GM12878 (cell line): ENCODE data around the gene TBCK. TPM values are rescaled to one million over a fixed set of nuclear protein-coding genes. Genes with fewer than 3 reads are reported as not detected.

Source experiments
- ATAC-seq: fragments of 200-7000 bp; cut with Tn5 transposase; 3 replicates; pipeline ENCODE4 v1.9.1; 2020; ENCODE audit warnings: mild to moderate bottlenecking, moderate library complexity
- BruUV-seq: library from RNA; stranded (reverse); fragments of 400-500 nt; replicated peaks from 2 replicates; lab custom pipeline; 2021; lab: Mats Ljungman, UMichigan
- CTCF ChIA-PET: fragments of 300-600 bp; sonication (Branson Sonifier 250); formaldehyde crosslinking; extraction: SDS; loops from one replicate; lab custom pipeline; 2021; ENCODE audit warnings: inconsistent platforms; lab: Yijun Ruan, JAX
- POLR2A ChIA-PET: fragments of 350-600 bp; formaldehyde crosslinking; extraction: SDS; loops from one replicate; lab custom pipeline; 2021; ENCODE audit warnings: inconsistent platforms; lab: Charles Lee
- RAD21 ChIA-PET: fragments of 300-600 bp; sonication (Branson Sonifier 250); formaldehyde crosslinking; loops from one replicate; lab custom pipeline; 2023; ENCODE audit warnings: antibody characterized with exemption; ENCODE audit not compliant: unreplicated experiment; lab: Charles Lee
- SMC1A ChIA-PET: fragments of 300-600 bp; sonication (Branson Sonifier 250); formaldehyde crosslinking; loops from one replicate; lab custom pipeline; 2023; ENCODE audit not compliant: unreplicated experiment, uncharacterized antibody; lab: Charles Lee
- DNase-seq: peaks from one replicate; pipeline ENCODE4 v3.0.0-alpha.2; 2011; ENCODE audit warnings: low read depth, low spot score
- FAIRE-seq: peaks from 3 replicates; lab custom pipeline; 2011; peaks lifted over from hg19 to GRCh38; lab: Jason Lieb, UNC
- H2AFZ ChIP-seq: 2 replicates; pipeline ENCODE4 v1.6.0; 2011; ENCODE audit warnings: low read depth, low read length, control low read depth; ENCODE audit not compliant: control insufficient read depth
- H3K27ac ChIP-seq: 2 replicates; pipeline ENCODE4 v1.5.1; 2011; ENCODE audit warnings: control low read depth; ENCODE audit not compliant: control insufficient read depth, insufficient read depth
- H3K27me3 ChIP-seq, 2 experiments: replicated peaks in 1 of 2; 2 replicates each; pipeline versions ENCODE4 v1.6.0 to v1.6.1; 2011; ENCODE audit warnings: low read length in 1 of 2; ENCODE audit not compliant: control insufficient read depth in 2 of 2, insufficient read depth in 2 of 2
- H3K36me3 ChIP-seq, 2 experiments: 2 replicates each; pipeline ENCODE4 v1.5.1; 2011; ENCODE audit warnings: low read length in 1 of 2; ENCODE audit not compliant: control insufficient read depth in 2 of 2, insufficient read depth in 2 of 2
- H3K4me1 ChIP-seq: 2 replicates; pipeline ENCODE4 v1.6.1; 2011; ENCODE audit warnings: mild to moderate bottlenecking, low read length, moderate library complexity, mixed read lengths; ENCODE audit not compliant: control insufficient read depth, insufficient read depth
- H3K4me2 ChIP-seq: 2 replicates; pipeline ENCODE4 v1.6.0; 2011; ENCODE audit warnings: control low read depth; ENCODE audit not compliant: control insufficient read depth, insufficient read depth
- H3K4me3 ChIP-seq: fragments of 200-600 bp; sonication (generic); 2 replicates; pipeline ENCODE4 v1.5.1; 2016
- H3K79me2 ChIP-seq: 2 replicates; pipeline ENCODE4 v1.6.0; 2011; ENCODE audit warnings: low read length; ENCODE audit not compliant: control insufficient read depth, insufficient read depth
- H3K9ac ChIP-seq: 2 replicates; pipeline ENCODE4 v1.8.0; 2011; ENCODE audit warnings: low read length, control low read depth, mixed read lengths; ENCODE audit not compliant: control insufficient read depth, insufficient read depth
- H3K9me3 ChIP-seq: replicated peaks from 3 replicates; pipeline ENCODE4 v1.5.1; 2011; ENCODE audit warnings: mild to moderate bottlenecking, low read length; ENCODE audit not compliant: control insufficient read depth, insufficient read depth
- H4K20me1 ChIP-seq: 2 replicates; pipeline ENCODE4 v1.6.0; 2011; ENCODE audit not compliant: control insufficient read depth, insufficient read depth
- BMI1 ChIP-seq: fragments of 450-650 bp; IDR thresholded peaks from 2 replicates; pipeline ENCODE4 v1.6.1; 2016; ENCODE audit warnings: mild to moderate bottlenecking, moderate library complexity, borderline replicate concordance
- CTCF ChIP-seq, 3 experiments: IDR thresholded peaks in 2 of 3; conservative IDR thresholded peaks in 1 of 3; 2 replicates each; pipeline ENCODE4 v1.5.1; 2011; ENCODE audit warnings: low read depth in 3 of 3, low read length in 3 of 3, mild to moderate bottlenecking in 3 of 3, control low read depth in 2 of 3, moderate library complexity in 2 of 3, inconsistent platforms in 1 of 3, mixed read lengths in 1 of 3; ENCODE audit not compliant: control insufficient read depth in 2 of 3, insufficient read depth in 1 of 3; ENCODE audit errors: extremely low read depth in 1 of 3
- IKZF2 ChIP-seq, 2 experiments: fragments of 450-650 bp; IDR thresholded peaks; 2 replicates each; pipeline ENCODE4 v1.6.1; 2017; ENCODE audit warnings: mild to moderate bottlenecking in 2 of 2, moderate library complexity in 2 of 2
- KAT2A ChIP-seq: conservative IDR thresholded peaks from 2 replicates; pipeline ENCODE4 v1.6.1; 2011; ENCODE audit warnings: low read depth, low read length; ENCODE audit not compliant: control insufficient read depth
- LARP7 ChIP-seq: fragments of 450-650 bp; IDR thresholded peaks from 2 replicates; pipeline ENCODE4 v1.6.1; 2017; ENCODE audit warnings: mild to moderate bottlenecking
- RAD21 ChIP-seq: IDR thresholded peaks from 2 replicates; pipeline ENCODE4 v1.6.1; 2011; ENCODE audit warnings: mild to moderate bottlenecking, low read depth, low read length, moderate library complexity; ENCODE audit not compliant: insufficient read depth
- SMC3 ChIP-seq: IDR thresholded peaks from 2 replicates; pipeline ENCODE4 v1.6.1; 2011; ENCODE audit warnings: low read length, improper control_type of control experiment, borderline replicate concordance
- in situ Hi-C: fragments of 300-500 bp; cut with MboI; formaldehyde crosslinking; loops from 9 replicates; pipeline ENCODE4 v1.14.3; 2018; ENCODE audit warnings: mixed read lengths
- intact Hi-C: fragments of 100-400 bp; cut with micrococcal nuclease; formaldehyde crosslinking; loops from one replicate; pipeline ENCODE4 v1.14.2; 2022; ENCODE audit not compliant: unreplicated experiment
- polyA plus RNA-seq, 11 experiments: library from polyadenylated mRNA; depleted of rRNA in 4 of 11; unstranded in 6 of 11; stranded (reverse) in 5 of 11; fragments of >200 nt; fragmentation: Nextera tagmentation in 4 of 11; fragmentation: Illumina TruSeq in 1 of 11; extraction: Ambion mirVana in 4 of 11; extraction: Trizol in 1 of 11; gene quantifications; 1 replicate in 1 of 11; 2 replicates in 10 of 11; pipeline versions ENCODE4 v1.2.1 to v1.2.3, GENCODE V29; 2011 to 2016; ENCODE audit warnings: inconsistent platforms in 2 of 11, missing spikeins in 2 of 11, low read depth in 1 of 11
- total RNA-seq, 4 experiments: library from RNA; depleted of rRNA in 3 of 4; stranded (reverse); fragments of >200 nt in 3 of 4; fragmentation: Illumina TruSeq in 1 of 4; extraction: Trizol in 1 of 4; gene quantifications; 2 replicates each; pipeline versions ENCODE4 v1.2.1 to v1.2.3, GENCODE V29; 2013 to 2021
- TF ChIP-seq, protein P1 (sequence below): fragments of 150-350 bp; IDR thresholded peaks from 2 replicates; pipeline ENCODE4 v1.6.1; 2014; ENCODE audit warnings: mild to moderate bottlenecking, low read depth, low read length

Gene TBCK
- total and polyA plus RNA-seq, 10 of the 15 experiments (the other 5 are each of a cell fraction or from before 2014, with no cell fraction given), result 4.1 to 30.3 (median 20.2) TPM

DNA sequence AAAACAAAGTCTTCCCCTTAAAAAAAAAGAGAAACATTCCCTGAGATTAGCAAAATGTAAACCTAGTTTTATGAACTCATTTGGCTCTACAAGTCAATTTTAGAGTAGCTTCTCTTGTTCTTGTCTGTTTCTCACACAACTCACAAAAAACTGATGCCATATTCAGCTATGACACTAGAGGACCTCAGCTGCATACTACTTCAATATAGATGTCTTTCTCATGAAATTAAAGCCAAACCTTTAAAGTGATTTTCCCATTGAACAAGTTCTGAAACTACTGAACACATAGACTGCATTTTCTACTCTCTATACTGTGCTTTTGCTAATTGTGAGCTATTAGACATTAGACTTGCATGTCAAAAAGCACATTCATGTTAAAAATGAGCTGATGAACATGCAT, 49.8 kb downstream of the TBCK start:
- ATAC-seq, result peak; percentile 70
- Histone ChIP-seq H3K4me1 (no peaks in the 10 kb centered on the region), H3K27me3 (no peaks in the 10 kb centered on the region), H3K4me2 (no peak overlapping the region), H3K27ac (no peak overlapping the region), H3K36me3 (no peaks in the 10 kb centered on the region), H4K20me1 (no peaks in the 10 kb centered on the region), H3K9ac (no peak overlapping the region), H3K9me3 (no peaks in the 10 kb centered on the region), H2AFZ (no peak overlapping the region), H3K79me2 (no peaks in the 10 kb centered on the region; the same call in 1 of the 2 replicates), H3K4me3 (no peak overlapping the region)
- in situ Hi-C loops, result loop anchor here (10.0 kb wide), 1 partner anchor 239 kb away; no protein-coding TSS in a partner anchor
- DNase-seq, result peak; percentile 7
- TF ChIP-seq SMC3, result peak; percentile 44; the same call in 1 of the 2 replicates
- peak; percentile 83 for TF ChIP-seq RAD21
- no peak for TF ChIP-seq KAT2A
- TF ChIP-seq CTCF (IDR thresholded peaks at IDR 0.05 in 2 of 3, conservative IDR thresholded peaks at IDR 0.05 in 1 of 3; ENCODE audit: control insufficient read depth in 2 of 3, extremely low read depth in 1 of 3, insufficient read depth in 1 of 3, low read depth in 3 of 3, low read length in 3 of 3), result peak; percentile 47 to 60 (median 59); a peak in 5 of 6 replicates
- TF ChIP-seq LARP7, result no peak
- TF ChIP-seq IKZF2 (IDR thresholded peaks at IDR 0.05), result no peak
- TF ChIP-seq, protein P1, sequence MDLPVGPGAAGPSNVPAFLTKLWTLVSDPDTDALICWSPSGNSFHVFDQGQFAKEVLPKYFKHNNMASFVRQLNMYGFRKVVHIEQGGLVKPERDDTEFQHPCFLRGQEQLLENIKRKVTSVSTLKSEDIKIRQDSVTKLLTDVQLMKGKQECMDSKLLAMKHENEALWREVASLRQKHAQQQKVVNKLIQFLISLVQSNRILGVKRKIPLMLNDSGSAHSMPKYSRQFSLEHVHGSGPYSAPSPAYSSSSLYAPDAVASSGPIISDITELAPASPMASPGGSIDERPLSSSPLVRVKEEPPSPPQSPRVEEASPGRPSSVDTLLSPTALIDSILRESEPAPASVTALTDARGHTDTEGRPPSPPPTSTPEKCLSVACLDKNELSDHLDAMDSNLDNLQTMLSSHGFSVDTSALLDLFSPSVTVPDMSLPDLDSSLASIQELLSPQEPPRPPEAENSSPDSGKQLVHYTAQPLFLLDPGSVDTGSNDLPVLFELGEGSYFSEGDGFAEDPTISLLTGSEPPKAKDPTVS, result no peak
- no peak for TF ChIP-seq BMI1
- ChIA-PET POLR2A (no interaction called here), SMC1A (interaction anchor here (0.9 to 2.0 kb wide), 14 partner anchors 8 to 916 kb away, joined by 3 to 9 read pairs (median 4); partner anchors contain the start of gene GIMD1), RAD21 (interaction anchor here (0.7 to 1.3 kb wide), 8 partner anchors 8 to 631 kb away, joined by 3 to 5 read pairs (median 4); no protein-coding TSS in a partner anchor), CTCF (interaction anchor here (0.6 to 3.1 kb wide), 23 partner anchors 8 to 917 kb away, joined by 3 to 16 read pairs (median 3); no protein-coding TSS in a partner anchor)
- peak; percentile 75 for FAIRE-seq
- intact Hi-C loops, result loop anchor here (1.0 to 5.0 kb wide), 3 partner anchors 103 to 631 kb away; no protein-coding TSS in a partner anchor
- no TSS peak for BruUV-seq
